Left renal pelvis (tissue), 4 donors: ENCODE measurements around the gene ARHGAP5. TPM values are rescaled to one million over a fixed set of nuclear protein-coding genes. Genes with fewer than 3 reads are reported as not detected.
A peak's percentile ranks its signal among the peaks of the same experiment; 100 is the strongest.

Source experiments
- DNase-seq, 4 donors: peaks; one replicate each; pipeline ENCODE4 v3.0.0-alpha.2; 2013; ENCODE audit warnings: low read depth in 4 of 4, low spot score in 3 of 4
- polyA plus RNA-seq, 4 donors: library from polyadenylated mRNA; unstranded; fragments of 120-200 nt; gene quantifications; one replicate each; pipeline ENCODE4 v1.2.1, GENCODE V29; 2013; ENCODE audit not compliant: insufficient read length in 4 of 4

The ARHGAP5 gene
- 100 to 1,000 TPM in 2 of 4 donors, 10 to 100 TPM in 2; 75.1 to 122 (median 107) TPM for polyA plus RNA-seq

GRCh38 chr14:32077081-32078022 lies at the start of gene ARHGAP5:
TSS of gene ARHGAP5 (plus strand) at chr14:32077304. CDS start at chr14:32090670, 13,366 bp downstream.
- DNase-seq, result peak in 3 of 4 donors; percentile 48 to 64 (median 52)

GRCh38 chr14:32028599-32028998 lies 48.5 kb upstream of the ARHGAP5 start:
- no peak for DNase-seq

GRCh38 chr14:32033543-32033942 lies 43.6 kb upstream of the ARHGAP5 start:
- no peak for DNase-seq

- DNase-seq, result no peak
These were observed 38.2 kb upstream of the ARHGAP5 start for GRCh38 chr14:32038876-32039275.

- no peak for DNase-seq
These were observed 37.6 kb upstream of the ARHGAP5 start for GRCh38 chr14:32039401-32040030.

- DNase-seq, result no peak
These were observed 33.5 kb upstream of the ARHGAP5 start for GRCh38 chr14:32043624-32044023.

GRCh38 chr14:32044454-32044853 lies 32.6 kb upstream of the ARHGAP5 start:
- no peak for DNase-seq

- DNase-seq, result no peak
These were observed 29.3 kb upstream of the ARHGAP5 start for GRCh38 chr14:32047791-32048190.

- no peak for DNase-seq
These were observed 27.6 kb upstream of the ARHGAP5 start for GRCh38 chr14:32049361-32050088.

GRCh38 chr14:32050878-32051277 lies 26.2 kb upstream of the ARHGAP5 start:
- DNase-seq, result no peak

GRCh38 chr14:32054536-32054935 lies 22.6 kb upstream of the ARHGAP5 start:
- DNase-seq, result no peak

- DNase-seq, result no peak
These were observed 21.9 kb upstream of the ARHGAP5 start for GRCh38 chr14:32055175-32055574.

GRCh38 chr14:32059702-32060101 lies 17.4 kb upstream of the ARHGAP5 start:
- no peak for DNase-seq

- DNase-seq, result no peak
These were observed 12.2 kb upstream of the ARHGAP5 start for GRCh38 chr14:32064931-32065330.

- no peak for DNase-seq
These were observed 8.4 kb upstream of the ARHGAP5 start for GRCh38 chr14:32068708-32069107.

GRCh38 chr14:32070282-32070681 lies 6.8 kb upstream of the ARHGAP5 start:
- DNase-seq, result no peak

- DNase-seq, result no peak
These were observed 4.4 kb upstream of the ARHGAP5 start for GRCh38 chr14:32072676-32073075.

- DNase-seq, result peak in 3 of 4 donors; percentile 25 to 54 (median 45)
These were observed 3.4 kb upstream of the ARHGAP5 start for GRCh38 chr14:32073537-32074189.

- no peak for DNase-seq
These were observed 2.1 kb upstream of the ARHGAP5 start for GRCh38 chr14:32074887-32075572.
